Adrenal gland (tissue), 12 donors: ENCODE measurements around the gene SEZ6. TPM values are rescaled to one million over a fixed set of nuclear protein-coding genes. Genes with fewer than 3 reads are reported as not detected.
"Not testable (repeated sequence)": the region's sequence is repeated elsewhere in the genome, so short reads cannot be mapped to it uniquely, and the experiment has no call there.

Experiments used
- DNase-seq, 7 donors: peaks; one replicate each; pipeline ENCODE4 v3.0.0-alpha.2; 2019 to 2020
- H3K27ac ChIP-seq, 5 donors: fragments of 200-600 bp; sonication (generic) in 4 of 5; 1 replicate in 3 of 5; 2 replicates in 2 of 5; pipeline versions ENCODE4 v1.5.1 to v1.8.0; 2016 to 2020; ENCODE audit warnings: mild to moderate bottlenecking in 1 of 5
- H3K27me3 ChIP-seq: fragments of 200-600 bp; 2 replicates; pipeline ENCODE4 v1.8.0; 2021
- H3K36me3 ChIP-seq, 2 donors: fragments of 200-600 bp; replicated peaks in 1 of 2; 1 replicate in 1 of 2; 2 replicates in 1 of 2; pipeline versions ENCODE4 v1.5.1 to v1.8.0; 2018 to 2022
- H3K4me1 ChIP-seq, 2 donors: fragments of 200-600 bp; replicated peaks in 1 of 2; 1 replicate in 1 of 2; 2 replicates in 1 of 2; pipeline versions ENCODE4 v1.5.1 to v1.8.0; 2018 to 2021
- H3K4me3 ChIP-seq, 4 donors: fragments of 200-600 bp; sonication (generic) in 3 of 4; one replicate each; pipeline ENCODE4 v1.5.1; 2016 to 2018
- H3K9me3 ChIP-seq, 3 donors: fragments of 200-600 bp; sonication (generic) in 1 of 3; replicated peaks in 1 of 3; 1 replicate in 2 of 3; 2 replicates in 1 of 3; pipeline versions ENCODE4 v1.5.1 to v1.8.0; 2016 to 2021
- POLR2A ChIP-seq, 2 donors: fragments of 450-650 bp; IDR thresholded peaks; one replicate each; pipeline ENCODE4 v1.6.1; 2017; ENCODE audit warnings: antibody characterized with exemption in 2 of 2, mild to moderate bottlenecking in 2 of 2, moderate library complexity in 1 of 2
- WGBS, 4 donors: extraction: QIAGEN DNeasy Blood & Tissue Kit in 2 of 4; methylation state at CpG; one replicate each; pipeline versions ENCODE4 v1.1.5 to v1.1.7; 2013 to 2017; 5-methylcytosine and 5-hydroxymethylcytosine counted together
- intact Hi-C, 2 donors: fragments of 100-400 bp; cut with DNase I; formaldehyde crosslinking; loops; one replicate each; pipeline versions ENCODE4 v1.14.1 to v1.15.0; 2022 to 2023
- polyA plus RNA-seq, 3 donors: library from polyadenylated mRNA; stranded (reverse); fragments of 200-250 nt in 2 of 3; fragments of 350-450 nt in 1 of 3; fragmentation: Illumina TruSeq in 1 of 3; extraction: RNeasy Lipid Tissue Mini Kit (QIAGEN cat#74804) in 1 of 3; gene quantifications; one replicate each; pipeline ENCODE4 v1.2.3, GENCODE V29; 2013 to 2014
- total RNA-seq, 9 donors: library from RNA; depleted of rRNA in 4 of 9; stranded (reverse); fragments of >200 nt in 4 of 9; fragments of 120-200 nt in 1 of 9; fragmentation: NEBNext Ultra II Directional in 1 of 9; extraction: Animal tissue kit (Norgen Biotek cat#: 25700) in 1 of 9; gene quantifications; one replicate each; pipeline versions ENCODE4 v1.1.0 to v1.2.4, GENCODE V29; 2013 to 2023
- TF ChIP-seq, protein P1 (sequence below), 6 experiments: fragments of 450-650 bp in 4 of 6; fragments of 200-600 bp in 2 of 6; sonication (generic) in 1 of 6; IDR thresholded peaks; 1 replicate in 5 of 6; 2 replicates in 1 of 6; pipeline versions ENCODE4 v1.5.1 to v1.8.0; 2016 to 2021; ENCODE audit warnings: antibody characterized with exemption in 6 of 6, mild to moderate bottlenecking in 2 of 6, moderate library complexity in 1 of 6
- donor health status: healthy with polysubstance abuse.
- donor health status: Bipolar disorder and iron deficiency.
- donor health status: DM: yes; HTN: yes; CAD: no.
- donor health status: DM: no; HTN: no; CAD: no.
- donor health status: DM: no; HTN: no; CAD: no.
- donor health status: DM: yes; HTN: yes; CAD: no.

Gene SEZ6
- total and polyA plus RNA-seq, 12 donors = 0.11 to 1.0 (median 0.33) TPM; not detected in 6

DNA sequence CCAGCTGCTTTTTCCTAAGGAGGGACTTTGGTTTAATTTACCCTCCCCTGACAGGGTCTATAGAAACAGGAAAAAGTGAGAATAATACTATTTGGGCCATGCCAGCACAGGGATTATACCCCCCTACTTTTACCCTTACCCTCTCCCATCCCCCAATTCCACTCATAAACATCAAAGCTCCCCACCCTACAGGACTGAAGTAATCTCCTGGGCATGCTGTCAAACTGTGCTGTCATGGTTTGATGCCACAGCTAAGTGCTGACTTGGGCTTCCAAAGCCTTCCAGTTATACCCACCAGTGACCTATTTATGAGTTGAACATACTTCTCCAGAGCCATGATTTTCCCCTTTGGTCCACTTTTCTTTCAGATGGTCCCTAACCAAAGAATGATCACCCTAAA, 67.3 kb downstream of the SEZ6 start:
- no peak for TF ChIP-seq POLR2A (IDR thresholded peaks at IDR 0.05)
- TF ChIP-seq, protein P1, sequence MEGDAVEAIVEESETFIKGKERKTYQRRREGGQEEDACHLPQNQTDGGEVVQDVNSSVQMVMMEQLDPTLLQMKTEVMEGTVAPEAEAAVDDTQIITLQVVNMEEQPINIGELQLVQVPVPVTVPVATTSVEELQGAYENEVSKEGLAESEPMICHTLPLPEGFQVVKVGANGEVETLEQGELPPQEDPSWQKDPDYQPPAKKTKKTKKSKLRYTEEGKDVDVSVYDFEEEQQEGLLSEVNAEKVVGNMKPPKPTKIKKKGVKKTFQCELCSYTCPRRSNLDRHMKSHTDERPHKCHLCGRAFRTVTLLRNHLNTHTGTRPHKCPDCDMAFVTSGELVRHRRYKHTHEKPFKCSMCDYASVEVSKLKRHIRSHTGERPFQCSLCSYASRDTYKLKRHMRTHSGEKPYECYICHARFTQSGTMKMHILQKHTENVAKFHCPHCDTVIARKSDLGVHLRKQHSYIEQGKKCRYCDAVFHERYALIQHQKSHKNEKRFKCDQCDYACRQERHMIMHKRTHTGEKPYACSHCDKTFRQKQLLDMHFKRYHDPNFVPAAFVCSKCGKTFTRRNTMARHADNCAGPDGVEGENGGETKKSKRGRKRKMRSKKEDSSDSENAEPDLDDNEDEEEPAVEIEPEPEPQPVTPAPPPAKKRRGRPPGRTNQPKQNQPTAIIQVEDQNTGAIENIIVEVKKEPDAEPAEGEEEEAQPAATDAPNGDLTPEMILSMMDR (IDR thresholded peaks at IDR 0.05) = no peak
- H3K4me1 ChIP-seq = peaks cover 32 to 65% of the 10 kb centered on the region in 2 donors
- intact Hi-C loops = no loop called here

DNA sequence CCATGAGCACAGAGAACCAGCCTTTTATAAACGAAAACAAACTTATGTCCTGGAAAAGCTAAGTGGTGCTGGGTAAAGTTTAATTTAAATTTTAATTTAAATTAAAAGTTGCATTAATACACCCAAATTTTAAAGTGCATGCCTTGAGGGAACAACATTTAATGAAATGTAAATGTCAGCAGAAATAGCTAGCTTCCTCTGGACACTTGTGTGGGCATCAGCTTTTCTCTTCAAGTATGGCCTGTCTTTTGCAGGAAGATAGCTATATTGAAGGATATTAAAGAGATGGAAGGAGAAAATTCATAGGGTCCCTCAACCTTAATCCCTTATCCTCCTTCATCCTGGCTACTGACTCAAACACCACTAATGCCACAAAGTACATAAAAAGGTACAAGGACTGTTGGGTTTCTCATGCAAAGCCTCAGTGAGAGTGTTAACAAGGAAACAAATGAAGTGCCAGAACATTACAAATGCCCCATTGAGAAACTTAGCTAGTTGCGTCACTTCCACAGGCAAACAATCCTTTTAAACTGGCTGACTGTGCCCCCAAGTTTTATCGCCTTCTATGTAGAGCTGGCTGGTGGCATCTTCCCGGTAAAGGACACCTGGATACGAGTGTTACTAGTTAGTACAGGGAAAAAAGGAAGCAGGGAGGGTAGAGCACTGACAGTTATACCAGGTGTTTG, 68.6 kb downstream of the SEZ6 start:
- no peaks in the 10 kb centered on the region for H3K9me3 ChIP-seq
- TF ChIP-seq POLR2A (IDR thresholded peaks at IDR 0.05) = no peak
- TF ChIP-seq, protein P1 (IDR thresholded peaks at IDR 0.05) = no peak
- intact Hi-C loops = no loop called here
- no peak overlapping the region for H3K4me3 ChIP-seq
- H3K36me3 ChIP-seq = no peaks in the 10 kb centered on the region
- no peak for DNase-seq
- 55 to 77% (median 75%) methylated on average over 5 of the region's 5 CpGs for WGBS, 4 donors
- H3K27me3 ChIP-seq = no peaks in the 10 kb centered on the region
- H3K4me1 ChIP-seq = peaks cover 28 to 57% of the 10 kb centered on the region in 2 donors
- H3K27ac ChIP-seq = peak overlapping the region in 2 of 5 donors; percentile 26 to 51

More for the DNA sequence above, 67.3 kb downstream of the SEZ6 start:
- Histone ChIP-seq H3K36me3 (peaks cover 0 to 6% of the 10 kb centered on the region in 2 donors), H3K27ac (no peak overlapping the region), H3K27me3 (no peaks in the 10 kb centered on the region), H3K4me3 (no peak overlapping the region), H3K9me3 (no peaks in the 10 kb centered on the region)
- DNase-seq = no peak

DNA sequence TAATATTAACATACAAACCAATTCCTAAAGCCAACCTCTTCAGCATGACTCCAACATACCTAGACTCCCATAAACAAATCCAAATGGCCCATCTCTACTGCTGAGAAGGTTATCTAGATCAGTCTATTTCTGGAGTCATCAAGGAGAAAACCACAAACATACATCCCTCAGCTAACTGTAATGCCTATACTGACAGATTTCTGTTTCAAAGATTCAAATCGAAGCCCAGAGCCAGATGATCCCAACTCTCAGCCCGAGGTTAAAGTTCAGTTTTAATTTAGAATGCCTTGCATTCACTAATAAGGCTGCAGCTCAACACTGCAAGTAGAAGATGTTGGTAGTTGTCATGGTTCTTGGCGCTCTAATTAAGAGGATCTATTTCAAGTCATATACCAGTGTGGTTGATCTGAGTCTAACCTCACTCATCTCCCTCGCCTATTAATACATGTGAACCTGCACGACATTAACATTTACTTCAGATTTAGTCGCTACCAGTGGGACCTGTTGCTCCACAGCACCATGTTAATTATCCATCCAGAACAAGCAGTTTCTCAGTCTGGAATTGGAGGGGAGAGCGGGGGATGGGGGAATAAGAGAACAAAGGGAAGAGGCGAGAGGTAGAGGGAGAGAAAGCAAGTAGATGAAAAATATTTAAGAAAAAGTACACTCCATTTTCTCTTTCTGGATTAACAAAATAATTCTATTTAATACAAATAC, 69.9 kb downstream of the SEZ6 start:
- no peak for TF ChIP-seq POLR2A (IDR thresholded peaks at IDR 0.05)
- TF ChIP-seq, protein P1 (IDR thresholded peaks at IDR 0.05) = no peak
- no peaks in the 10 kb centered on the region for H3K27me3 ChIP-seq
- H3K4me1 ChIP-seq = peaks cover 26 to 52% of the 10 kb centered on the region in 2 donors
- WGBS, 4 donors = 87 to 92% (median 91%) methylated on average over 8 of the region's 8 CpGs
- no peak for DNase-seq
- no peaks in the 10 kb centered on the region for H3K36me3 ChIP-seq
- H3K27ac ChIP-seq = no peak overlapping the region
- H3K4me3 ChIP-seq = no peak overlapping the region
- intact Hi-C loops = no loop called here
- no peaks in the 10 kb centered on the region for H3K9me3 ChIP-seq

DNA sequence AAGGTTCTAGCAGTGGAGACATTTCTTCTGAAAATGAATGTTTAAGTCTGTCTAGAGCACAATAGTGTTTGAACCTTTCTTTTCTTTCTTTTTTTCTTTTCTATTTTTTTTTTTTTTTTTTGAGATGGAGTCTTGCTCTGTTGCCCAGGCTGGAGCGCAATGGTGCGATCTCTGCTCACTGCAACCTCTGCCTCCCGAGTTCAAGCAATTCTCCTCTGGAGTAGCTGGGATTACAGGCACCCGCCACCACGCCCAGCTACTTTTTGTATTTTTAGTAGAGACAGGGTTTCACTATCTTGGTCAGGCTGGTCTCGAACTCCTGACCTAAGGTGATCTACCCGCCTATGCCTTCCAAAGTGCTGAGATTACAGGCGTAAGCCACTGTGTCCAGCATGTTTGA, 71.3 kb downstream of the SEZ6 start:
- H3K4me3 ChIP-seq, H3K36me3 ChIP-seq, intact Hi-C loops, DNase-seq, H3K27ac ChIP-seq, H3K27me3 ChIP-seq, H3K9me3 ChIP-seq: not testable (repeated sequence)
- H3K4me1 ChIP-seq = peaks cover 16 to 41% of the 10 kb centered on the region in 2 donors
- 98 to 100% (median 99%) methylated on average over 7 to 8 of the region's 8 CpGs for WGBS, 4 donors
